HEK293 (cell line): ENCODE data around the gene CBX8.

Experiments used
- ZNF10 ChIP-seq: fragments of 450-650 bp; formaldehyde crosslinking; IDR thresholded peaks from 2 replicates; pipeline ENCODE4 v1.5.1; 2017; ENCODE audit warnings: missing biosample characterization, missing genetic modification characterization
- ZNF274 ChIP-seq, 2 experiments: fragments of 200-500 bp in 1 of 2; fragments of 450-650 bp in 1 of 2; sonication (Bioruptor generic) in 1 of 2; formaldehyde crosslinking in 1 of 2; IDR thresholded peaks; 2 replicates each; pipeline versions ENCODE4 v1.5.1 to v1.6.1; 2014 to 2016; ENCODE audit warnings: borderline replicate concordance in 1 of 2, inconsistent platforms in 1 of 2, low read length in 1 of 2, missing biosample characterization in 1 of 2, missing genetic modification characterization in 1 of 2
- ZSCAN23 ChIP-seq: fragments of 450-650 bp; formaldehyde crosslinking; IDR thresholded peaks from 2 replicates; pipeline ENCODE4 v1.5.1; 2016; ENCODE audit warnings: missing biosample characterization, missing genetic modification characterization
- TF ChIP-seq, protein P1 (sequence below): fragments of 450-650 bp; formaldehyde crosslinking; IDR thresholded peaks from 2 replicates; pipeline ENCODE4 v1.5.1; 2016; ENCODE audit warnings: missing biosample characterization, missing genetic modification characterization
- TF ChIP-seq, protein P2 (sequence below): fragments of 450-650 bp; formaldehyde crosslinking; IDR thresholded peaks from 2 replicates; pipeline ENCODE4 v1.5.1; 2016; ENCODE audit warnings: missing biosample characterization, missing genetic modification characterization
- TF ChIP-seq, protein P3 (sequence below): fragments of 450-650 bp; formaldehyde crosslinking; IDR thresholded peaks from 2 replicates; pipeline ENCODE4 v1.5.1; 2016; ENCODE audit warnings: missing biosample characterization, missing genetic modification characterization, low read depth

DNA sequence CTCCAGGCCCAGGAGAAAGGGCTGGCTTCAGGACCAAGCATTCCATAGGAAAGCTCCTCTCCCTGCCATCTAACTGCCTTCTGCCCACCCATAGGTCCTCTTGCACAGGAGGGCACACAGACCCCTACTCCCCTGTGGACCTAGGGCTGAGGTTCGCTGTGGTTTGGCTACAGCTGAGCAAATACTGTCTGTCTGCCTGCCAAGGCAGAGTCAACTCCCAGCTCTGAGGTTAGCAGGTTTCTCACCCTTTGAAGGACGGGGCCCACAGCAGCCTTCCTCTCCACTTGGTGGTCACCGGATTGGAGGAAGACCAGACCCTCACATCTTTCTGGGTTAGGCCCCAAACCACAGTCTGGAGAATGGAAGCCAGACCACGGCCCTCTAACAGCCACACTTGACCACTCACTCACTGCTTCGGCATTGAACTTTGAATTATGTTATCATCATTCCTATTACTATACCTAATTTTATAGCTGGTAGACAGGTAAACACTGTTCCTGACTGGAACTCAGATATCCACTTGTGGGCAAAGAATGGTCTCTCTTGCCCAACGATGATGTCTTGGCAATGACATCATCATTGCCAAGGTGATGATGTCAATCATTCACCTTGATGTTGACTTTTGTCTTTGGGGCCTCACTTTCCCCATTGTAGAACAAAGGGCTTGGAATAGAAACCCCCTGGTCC lies 28.2 kb upstream of the CBX8 start:
- TF ChIP-seq ZNF10 (tag by site-specific recombination) (no peak), ZNF274 (IDR thresholded peaks at IDR 0.05; ENCODE audit: low read length) (no peak), ZNF274 (tag by site-specific recombination; IDR thresholded peaks at IDR 0.05; ENCODE audit: borderline replicate concordance) (no peak), ZSCAN23 (tag by site-specific recombination) (no peak)
- TF ChIP-seq, protein P1, sequence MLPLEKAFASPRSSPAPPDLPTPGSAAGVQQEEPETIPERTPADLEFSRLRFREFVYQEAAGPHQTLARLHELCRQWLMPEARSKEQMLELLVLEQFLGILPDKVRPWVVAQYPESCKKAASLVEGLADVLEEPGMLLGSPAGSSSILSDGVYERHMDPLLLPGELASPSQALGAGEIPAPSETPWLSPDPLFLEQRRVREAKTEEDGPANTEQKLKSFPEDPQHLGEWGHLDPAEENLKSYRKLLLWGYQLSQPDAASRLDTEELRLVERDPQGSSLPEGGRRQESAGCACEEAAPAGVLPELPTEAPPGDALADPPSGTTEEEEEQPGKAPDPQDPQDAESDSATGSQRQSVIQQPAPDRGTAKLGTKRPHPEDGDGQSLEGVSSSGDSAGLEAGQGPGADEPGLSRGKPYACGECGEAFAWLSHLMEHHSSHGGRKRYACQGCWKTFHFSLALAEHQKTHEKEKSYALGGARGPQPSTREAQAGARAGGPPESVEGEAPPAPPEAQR (tag by site-specific recombination): no peak
- TF ChIP-seq, protein P2, sequence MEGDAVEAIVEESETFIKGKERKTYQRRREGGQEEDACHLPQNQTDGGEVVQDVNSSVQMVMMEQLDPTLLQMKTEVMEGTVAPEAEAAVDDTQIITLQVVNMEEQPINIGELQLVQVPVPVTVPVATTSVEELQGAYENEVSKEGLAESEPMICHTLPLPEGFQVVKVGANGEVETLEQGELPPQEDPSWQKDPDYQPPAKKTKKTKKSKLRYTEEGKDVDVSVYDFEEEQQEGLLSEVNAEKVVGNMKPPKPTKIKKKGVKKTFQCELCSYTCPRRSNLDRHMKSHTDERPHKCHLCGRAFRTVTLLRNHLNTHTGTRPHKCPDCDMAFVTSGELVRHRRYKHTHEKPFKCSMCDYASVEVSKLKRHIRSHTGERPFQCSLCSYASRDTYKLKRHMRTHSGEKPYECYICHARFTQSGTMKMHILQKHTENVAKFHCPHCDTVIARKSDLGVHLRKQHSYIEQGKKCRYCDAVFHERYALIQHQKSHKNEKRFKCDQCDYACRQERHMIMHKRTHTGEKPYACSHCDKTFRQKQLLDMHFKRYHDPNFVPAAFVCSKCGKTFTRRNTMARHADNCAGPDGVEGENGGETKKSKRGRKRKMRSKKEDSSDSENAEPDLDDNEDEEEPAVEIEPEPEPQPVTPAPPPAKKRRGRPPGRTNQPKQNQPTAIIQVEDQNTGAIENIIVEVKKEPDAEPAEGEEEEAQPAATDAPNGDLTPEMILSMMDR: no peak
- TF ChIP-seq, protein P3, sequence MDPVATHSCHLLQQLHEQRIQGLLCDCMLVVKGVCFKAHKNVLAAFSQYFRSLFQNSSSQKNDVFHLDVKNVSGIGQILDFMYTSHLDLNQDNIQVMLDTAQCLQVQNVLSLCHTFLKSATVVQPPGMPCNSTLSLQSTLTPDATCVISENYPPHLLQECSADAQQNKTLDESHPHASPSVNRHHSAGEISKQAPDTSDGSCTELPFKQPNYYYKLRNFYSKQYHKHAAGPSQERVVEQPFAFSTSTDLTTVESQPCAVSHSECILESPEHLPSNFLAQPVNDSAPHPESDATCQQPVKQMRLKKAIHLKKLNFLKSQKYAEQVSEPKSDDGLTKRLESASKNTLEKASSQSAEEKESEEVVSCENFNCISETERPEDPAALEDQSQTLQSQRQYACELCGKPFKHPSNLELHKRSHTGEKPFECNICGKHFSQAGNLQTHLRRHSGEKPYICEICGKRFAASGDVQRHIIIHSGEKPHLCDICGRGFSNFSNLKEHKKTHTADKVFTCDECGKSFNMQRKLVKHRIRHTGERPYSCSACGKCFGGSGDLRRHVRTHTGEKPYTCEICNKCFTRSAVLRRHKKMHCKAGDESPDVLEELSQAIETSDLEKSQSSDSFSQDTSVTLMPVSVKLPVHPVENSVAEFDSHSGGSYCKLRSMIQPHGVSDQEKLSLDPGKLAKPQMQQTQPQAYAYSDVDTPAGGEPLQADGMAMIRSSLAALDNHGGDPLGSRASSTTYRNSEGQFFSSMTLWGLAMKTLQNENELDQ (tag by site-specific recombination): no peak
